ENCODE results near the gene ARHGAP29. TPM values are rescaled to one million over a fixed set of nuclear protein-coding genes. Genes with fewer than 3 reads are reported as not detected.

Gene ARHGAP29
- total RNA-seq, 1 donor from 2014 or later = 221 TPM

DNA sequence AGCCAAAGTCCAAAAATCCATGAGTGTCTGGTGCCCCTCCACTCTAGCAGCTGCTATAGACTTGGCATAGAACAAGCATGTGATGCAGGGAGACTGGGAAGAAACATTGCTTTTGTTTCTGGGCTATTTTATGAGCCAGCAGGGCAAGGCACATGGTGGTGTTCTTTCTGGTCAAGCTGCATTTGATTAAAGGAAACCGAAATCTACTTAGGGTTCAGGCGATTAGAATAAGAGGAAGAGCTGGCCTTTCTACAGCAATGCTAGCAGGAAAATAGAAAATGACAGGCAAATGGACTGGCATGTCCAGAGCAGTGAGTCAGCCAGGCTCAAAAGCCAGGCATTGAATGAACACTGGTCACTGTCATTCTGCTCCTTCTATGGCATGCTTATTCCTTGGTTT lies 28.5 kb upstream of the ARHGAP29 start:
- no peak for DNase-seq (ENCODE audit: extremely low read depth, low read depth, low spot score)

DNA sequence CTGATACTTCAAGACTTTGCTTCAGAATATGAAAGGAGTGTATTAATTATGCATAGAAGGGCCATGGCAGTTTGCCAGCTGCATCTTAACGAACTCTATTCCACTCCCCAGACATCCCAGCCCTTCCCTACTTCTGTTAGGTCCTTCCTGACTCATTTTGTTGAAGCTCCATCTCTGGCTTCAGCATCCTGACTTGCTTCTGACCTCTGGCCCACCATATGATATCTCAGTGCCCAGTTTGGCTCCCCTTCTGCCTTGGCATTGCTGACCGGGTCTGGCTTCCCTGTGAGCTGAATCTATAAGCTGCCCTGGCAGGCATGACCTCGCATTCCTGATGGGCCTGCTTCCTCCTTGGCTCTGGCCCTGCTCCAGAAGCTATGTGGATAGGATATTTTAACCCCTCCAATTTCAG lies 27.6 kb upstream of the ARHGAP29 start:
- no peak for DNase-seq (ENCODE audit: extremely low read depth, low read depth, low spot score)

DNA sequence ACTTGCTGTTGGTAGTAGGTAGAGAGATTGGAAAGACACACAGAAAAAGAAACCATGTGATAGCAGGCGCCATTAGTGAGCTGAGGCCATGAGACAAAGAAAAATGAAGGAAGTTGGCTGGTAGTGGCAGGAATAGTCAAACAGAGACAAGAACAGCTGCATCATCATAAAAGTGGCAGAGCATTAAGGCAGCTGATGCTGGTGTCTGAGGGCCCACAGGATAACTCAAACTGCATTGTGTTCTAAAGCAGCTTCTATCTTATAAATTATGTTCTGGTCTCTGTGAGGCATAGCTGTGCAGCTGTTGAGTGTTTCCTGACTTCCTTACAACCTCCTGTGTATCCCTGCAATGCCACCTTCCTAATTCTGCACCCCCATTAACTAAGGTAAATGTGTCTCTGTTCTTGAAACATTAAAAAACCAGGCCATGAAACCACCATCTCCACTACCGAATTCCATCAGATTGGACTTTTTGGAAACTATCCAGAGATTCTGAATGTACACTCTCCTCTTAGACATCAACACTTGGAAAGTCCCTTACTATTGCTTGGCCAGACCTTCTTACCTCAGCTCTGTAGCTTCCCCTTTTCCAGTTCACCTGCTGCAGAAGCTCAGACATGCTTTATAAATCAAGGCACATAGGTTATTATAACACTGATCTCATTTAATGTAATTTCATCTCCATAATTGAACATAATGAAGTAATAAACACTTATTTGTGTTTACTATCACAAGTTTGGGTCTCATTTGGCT lies 23.4 kb upstream of the ARHGAP29 start:
- DNase-seq (ENCODE audit: extremely low read depth, low read depth, low spot score) = no peak

DNA sequence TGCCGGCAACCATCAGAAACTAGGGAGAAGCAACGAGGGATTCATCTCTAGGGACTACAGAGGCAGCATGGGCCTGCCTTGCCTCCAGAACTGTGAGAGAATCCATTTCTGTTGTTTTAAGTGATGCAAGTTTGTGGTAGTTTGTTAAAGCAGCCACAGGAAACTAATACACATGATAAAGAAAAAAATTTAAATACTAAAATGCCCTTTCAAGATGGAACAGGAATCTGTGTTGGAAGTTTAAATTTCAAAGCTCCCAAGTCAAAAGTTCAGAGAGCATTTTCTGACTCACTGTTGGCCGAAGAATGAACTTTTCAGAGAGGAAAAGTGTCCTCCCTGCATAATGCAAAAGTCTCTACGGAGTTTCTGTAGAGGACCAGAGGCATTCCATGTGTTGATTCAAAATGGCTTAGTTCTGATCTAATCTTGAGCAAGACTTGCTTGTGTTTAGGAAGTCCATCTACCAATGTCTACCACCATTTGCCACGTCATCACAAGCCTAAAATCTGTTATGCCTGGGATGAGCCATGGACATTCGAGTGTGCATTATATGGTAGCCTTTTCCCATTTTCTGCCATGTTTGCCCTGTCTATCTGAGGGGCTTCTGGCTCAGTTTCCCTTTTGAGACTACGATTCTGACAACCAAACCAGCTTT lies 22.4 kb upstream of the ARHGAP29 start:
- no peak for DNase-seq (ENCODE audit: extremely low read depth, low read depth, low spot score)

DNA sequence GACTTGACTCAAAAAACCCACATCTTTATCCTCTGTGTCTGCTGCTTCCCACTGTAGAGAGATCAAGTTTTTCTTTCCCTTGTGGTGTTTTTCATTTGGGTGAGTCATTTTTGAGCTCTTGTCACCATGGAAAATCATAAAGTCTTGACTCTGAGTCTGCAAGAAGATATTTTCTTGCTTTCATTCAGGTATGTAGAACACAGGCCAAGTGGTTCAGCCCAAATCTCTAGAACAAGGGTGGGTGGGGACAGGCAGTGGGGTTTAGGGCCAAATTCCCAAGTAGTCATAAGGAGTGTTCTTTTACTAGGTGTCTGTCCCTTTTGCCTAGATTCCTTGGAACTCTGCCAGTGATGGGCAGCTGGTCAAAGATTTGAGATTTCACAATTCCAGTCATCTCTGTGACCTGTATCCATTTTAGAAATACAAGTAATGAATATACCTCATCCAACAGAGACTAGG lies 21.5 kb upstream of the ARHGAP29 start:
- no peak for DNase-seq (ENCODE audit: extremely low read depth, low read depth, low spot score)

DNA sequence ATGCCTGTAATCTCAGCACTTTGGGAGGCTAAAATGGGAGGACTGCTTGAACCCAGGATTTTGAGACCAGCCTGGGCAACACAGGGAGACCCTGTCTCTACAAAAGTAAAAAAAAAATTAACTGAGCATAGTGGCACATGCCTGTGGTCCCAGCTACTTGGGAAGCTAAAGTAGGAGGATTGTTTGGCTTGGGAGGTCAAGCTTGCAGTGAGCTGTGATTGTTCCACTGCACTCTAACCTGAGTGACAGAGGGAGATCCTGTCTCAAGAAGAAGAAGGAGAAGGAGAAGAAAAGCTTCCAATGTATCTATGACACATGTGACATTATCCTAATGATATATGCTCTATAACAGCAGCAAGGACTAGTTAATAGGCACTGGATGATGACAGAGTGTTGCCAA lies 20.1 kb upstream of the ARHGAP29 start:
- DNase-seq (ENCODE audit: extremely low read depth, low read depth, low spot score) = no peak

DNA sequence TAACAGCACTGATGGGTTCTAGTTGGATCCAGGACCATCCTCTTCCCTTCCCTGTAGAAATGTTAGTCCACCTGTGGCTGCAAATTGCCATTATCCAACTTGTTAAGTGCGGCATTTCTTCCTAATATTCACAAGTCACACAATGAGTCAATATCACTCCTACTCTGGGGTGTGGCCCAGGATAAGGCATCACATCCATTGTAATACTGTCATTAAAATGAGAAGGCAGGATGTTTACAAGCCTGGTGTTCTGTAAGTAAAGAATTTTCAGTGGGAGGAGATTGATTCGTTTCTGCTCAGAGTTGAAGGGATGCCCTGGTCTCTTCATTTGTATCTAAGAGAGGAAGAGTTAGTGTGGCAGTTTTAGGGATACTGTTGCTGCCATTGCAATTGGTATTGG lies 18.1 kb upstream of the ARHGAP29 start:
- no peak for DNase-seq (ENCODE audit: extremely low read depth, low read depth, low spot score)

DNA sequence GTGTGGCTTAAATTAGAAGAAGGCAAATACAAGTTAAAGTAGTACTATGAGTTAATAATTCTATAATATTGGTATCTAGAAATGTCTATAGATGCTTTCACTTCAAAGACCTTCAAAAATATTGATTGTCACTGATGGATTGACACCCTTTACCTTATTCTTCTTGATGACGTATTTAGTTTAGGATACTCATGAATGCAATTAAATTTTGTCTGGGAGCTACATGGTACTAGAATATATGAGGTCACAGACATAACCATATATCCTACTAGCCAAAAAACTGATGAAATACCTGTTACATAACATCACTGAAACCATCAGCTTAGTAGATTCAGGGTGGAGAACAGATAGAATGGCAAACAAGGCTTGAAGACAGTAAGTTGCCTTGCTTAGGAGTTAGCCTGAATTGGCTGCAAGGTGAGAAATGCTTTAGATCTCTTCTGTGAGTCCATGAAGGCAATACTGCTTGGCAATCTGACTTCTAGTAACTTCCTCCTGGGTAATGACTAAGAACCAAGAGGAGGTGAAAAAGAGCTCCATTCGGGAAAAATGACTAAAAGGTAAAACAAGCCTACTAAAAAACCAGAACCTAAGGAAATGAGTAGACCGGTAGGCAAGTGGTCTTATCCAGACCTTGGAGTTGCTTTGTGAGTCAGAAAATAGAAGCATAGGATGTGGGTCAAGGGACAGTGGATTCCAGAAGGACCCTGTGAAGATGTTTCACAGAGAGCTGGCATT lies 16.9 kb upstream of the ARHGAP29 start:
- no peak for DNase-seq (ENCODE audit: extremely low read depth, low read depth, low spot score)

DNA sequence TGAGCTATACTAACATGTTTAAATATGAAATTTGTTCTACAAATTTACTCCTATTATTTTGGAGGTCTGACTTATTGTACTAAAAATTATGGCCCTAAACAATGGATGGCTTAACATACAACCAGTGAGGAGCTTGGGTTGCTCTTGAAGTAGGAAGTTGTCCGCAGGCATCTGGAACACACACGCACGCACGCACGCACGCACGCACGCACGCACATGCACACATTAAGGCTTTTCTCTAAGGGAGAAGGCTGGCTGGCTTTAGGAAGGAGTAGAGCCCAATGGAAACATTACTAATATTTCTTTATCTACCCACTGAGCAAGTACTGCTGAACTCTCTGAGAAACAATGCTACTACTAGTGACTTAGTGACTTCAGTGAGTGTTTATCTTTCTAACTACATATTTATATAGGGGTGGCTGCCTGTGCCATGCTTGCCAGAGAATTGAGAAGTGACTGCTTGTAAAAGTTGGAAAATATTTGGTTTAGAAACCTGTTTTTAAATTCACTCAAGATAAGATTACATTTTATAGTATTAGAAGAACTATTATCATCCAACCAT lies 16.2 kb upstream of the ARHGAP29 start:
- DNase-seq (ENCODE audit: extremely low read depth, low read depth, low spot score) = no peak

DNA sequence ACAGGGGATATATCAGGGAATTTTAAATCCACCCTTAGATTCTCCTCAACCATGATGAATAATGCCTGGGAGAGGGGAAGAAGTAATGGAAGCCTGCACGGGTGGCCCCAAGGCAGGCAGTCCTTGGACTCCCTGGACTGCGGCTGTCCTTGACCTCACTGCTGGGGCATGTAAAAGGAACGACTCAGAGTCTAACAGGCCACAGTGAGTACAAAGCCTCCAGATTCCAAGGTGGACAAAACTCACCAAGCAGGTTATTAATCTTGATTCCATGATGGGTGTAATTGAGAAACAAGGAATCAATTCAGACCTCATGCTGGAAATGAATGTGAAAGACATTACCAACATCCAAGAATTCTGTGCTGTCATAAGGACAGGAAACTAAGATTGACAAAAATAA lies 13.0 kb upstream of the ARHGAP29 start:
- no peak for DNase-seq (ENCODE audit: extremely low read depth, low read depth, low spot score)

DNA sequence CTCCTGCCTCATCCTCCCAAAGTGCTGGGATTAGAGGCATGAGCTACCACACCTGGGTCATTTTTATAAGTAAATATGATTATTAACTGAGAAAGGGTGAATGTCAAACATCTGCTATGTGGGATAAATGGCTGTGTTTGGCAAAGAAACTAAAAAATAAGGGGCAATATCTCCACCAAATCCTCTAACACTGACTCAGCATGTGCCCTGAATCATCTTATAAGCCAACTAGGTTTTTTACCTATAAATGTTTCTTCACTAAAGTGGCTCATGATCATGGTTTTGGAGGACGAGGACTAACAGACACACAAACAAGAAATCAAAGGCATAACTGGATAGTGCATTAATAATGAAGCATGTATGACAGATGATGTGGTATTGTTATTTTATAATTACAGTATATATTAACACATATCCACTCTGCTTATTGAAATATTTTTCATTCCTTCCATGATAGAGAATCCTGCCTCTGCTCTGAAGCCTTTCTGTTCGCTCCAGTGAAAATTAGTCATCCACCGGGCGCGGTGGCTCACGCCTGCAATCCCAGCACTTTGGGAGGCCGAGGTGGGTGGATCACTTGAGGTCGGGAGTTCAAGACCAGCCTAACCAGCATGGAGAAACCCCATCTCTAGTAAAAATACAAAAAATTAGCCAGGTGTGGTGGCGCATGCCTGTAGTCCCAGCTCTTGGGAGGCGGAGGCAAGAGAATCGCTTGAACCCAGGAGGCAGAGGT lies 11.7 kb upstream of the ARHGAP29 start:
- DNase-seq (ENCODE audit: extremely low read depth, low read depth, low spot score) = no peak

DNA sequence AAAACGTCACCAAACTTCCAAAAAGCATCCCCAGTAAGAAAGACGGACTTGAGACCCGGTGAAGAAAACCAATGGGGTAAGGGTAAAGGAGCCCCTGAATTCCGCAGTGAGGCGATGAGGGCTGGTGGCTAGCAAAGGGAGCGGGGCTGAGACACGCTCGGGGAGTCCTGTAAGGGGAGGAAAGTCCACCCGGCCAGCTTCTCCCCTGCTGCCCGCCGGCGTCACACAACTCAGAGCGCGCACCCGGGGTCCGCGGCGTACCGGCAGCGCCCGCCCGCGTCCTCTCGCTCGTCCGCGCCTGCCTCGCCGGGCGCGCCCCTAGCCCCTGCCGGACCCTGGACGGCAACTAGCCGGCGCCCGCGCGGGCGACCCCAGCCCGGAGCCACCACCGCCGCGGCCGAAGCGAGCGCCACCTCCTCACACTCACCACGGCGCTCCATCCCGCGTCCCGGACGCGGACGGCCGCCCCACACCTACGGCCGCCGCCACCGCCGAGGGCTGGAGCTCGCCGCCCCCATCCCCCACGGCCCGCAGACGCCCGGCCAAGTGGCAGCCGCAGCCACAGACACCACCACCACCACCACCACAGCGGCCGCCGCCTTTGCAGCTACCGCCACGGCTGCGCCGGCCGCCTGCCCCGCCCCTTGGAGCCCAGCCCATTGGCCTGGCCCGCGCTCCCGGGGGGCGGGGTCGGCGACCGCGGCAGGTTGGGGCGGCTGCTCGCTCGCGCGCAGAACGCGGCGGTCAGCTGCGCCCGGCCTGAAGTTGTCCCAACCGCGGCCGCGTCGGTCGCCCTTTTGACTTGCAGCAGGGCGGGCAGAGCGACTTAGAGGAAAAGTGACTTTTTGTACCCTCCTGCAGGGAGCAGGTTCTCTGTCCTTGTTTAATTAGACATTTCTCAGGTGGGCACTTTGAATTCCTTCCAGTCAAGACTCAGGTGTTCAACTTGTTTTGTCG lies 10.0 kb upstream of the ARHGAP29 start:
- DNase-seq (ENCODE audit: extremely low read depth, low read depth, low spot score) = no peak

DNA sequence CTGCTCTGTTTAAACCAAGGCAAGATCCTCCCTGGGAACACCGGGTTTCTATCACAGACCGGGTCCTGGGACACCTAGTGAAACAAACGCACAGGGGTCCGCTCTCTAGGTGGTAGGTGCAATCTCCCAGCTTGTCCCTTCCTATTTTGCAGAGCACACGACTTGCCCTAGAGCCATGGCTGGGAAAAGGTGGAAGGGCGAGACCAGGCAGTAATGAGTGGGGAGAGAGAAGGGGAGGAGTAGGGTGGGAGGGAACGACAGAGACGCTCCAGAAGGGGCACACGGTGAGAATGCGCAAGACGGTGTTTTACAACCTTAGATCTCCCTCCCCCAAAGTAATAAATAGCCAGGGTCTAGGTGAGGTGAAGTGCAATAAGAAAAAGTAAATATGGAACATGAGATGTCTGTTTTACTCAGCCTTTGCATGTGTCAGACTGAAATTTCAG lies 9.3 kb upstream of the ARHGAP29 start:
- no peak for DNase-seq (ENCODE audit: extremely low read depth, low read depth, low spot score)

DNA sequence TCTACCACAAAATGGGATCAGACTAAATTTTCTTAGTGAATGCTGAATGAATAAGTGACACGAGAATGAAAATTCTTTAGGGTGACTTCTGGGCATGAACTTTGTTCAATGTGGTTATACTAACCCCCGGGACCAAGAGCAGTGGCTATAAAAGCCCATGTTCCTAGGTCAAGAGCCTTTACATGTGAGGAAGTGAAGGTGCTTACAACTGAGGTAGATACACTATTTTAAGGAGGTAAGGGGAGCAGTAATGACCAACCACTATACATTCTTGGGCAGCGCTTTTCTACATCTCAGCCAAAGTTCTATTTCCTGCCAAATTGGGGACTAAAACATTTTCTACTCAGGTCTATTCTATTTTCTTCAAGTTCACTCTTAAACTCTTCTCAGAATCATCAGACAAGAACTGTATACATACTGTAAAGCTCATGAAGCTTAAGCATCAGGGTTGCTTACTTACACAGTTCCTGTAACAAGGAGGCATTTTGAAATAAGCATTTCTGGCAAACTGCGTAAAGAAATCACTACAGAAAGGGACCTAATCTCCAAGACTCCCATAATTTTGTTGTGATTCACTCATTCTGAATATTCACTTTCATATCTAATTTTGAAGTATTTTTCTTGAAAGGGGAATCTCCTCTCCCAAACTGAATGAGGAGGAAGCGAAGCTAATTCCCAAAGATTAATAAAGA lies 8.5 kb upstream of the ARHGAP29 start:
- DNase-seq (ENCODE audit: extremely low read depth, low read depth, low spot score) = no peak

DNA sequence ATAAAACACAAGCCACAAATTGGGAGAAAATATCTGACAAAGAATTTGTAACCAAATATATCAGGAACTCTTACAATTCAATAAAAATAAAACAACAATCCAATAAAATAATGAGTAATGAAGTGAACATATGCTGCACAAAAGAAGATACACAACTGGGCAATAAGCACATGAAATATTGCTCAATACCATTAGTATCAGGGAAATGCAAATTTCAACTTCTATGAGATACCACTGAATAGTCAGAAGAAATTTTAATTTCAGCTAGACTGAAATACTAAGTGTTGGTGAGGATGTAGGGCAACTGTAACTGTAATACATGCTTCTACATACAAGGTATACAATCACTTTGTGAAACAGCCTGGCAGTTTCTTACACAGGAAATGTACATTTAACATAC lies 7.4 kb upstream of the ARHGAP29 start:
- DNase-seq (ENCODE audit: extremely low read depth, low read depth, low spot score) = no peak

DNA sequence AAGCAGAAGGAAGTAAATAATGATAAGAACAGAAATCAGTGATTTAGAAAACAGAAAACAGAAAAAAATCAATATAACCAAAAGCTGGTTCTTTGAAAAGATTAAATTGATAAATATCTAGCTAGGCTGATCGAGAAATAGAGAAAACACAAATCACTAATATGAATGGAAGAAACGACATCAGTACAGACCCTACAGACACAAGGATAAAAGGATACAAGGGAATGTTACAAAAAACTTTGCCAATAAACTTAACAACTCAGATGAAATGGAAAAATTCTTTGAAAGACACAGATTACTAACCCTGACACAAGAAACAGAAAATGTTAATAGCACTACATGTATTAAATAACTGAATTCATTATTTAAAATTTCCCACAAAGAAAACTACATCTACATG lies 6.3 kb upstream of the ARHGAP29 start:
- DNase-seq (ENCODE audit: extremely low read depth, low read depth, low spot score) = no peak

DNA sequence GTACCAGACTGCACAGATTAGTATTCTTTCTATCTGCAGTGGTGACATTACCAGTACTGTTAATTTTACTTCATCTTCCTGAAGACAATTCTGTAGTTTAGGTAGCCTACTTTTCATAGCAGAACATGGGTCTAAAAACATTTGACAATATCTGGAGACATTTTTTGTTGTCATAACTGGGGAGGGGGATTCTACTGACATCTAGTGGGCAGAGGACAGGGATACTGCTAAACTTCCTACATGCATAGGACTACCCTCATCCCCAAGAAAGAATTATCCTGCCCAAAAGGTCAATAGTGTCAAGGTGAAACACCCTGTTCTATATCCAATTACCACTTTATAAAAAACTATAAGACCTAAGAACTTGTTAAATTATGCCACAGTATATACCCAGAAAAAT lies 3.4 kb upstream of the ARHGAP29 start:
- no peak for DNase-seq (ENCODE audit: extremely low read depth, low read depth, low spot score)

DNA sequence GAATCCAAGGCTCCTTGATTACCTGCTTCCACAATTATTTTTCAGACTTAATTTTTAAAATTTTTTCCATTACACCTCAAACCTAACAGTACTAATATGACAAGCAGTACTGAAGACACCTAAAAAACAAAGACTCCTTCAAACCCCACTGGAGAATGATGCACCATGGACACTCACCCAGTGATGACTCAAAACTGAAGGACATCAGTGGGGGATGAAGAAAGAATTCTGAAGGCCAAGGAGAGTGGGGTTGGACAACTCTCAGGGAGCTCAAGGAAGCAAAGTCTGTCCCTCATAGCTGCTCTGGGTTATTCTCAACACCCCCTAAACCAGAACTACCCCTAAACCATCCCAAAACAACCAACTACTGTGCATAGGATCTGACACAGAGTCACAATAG lies 2.4 kb upstream of the ARHGAP29 start:
- no peak for DNase-seq (ENCODE audit: extremely low read depth, low read depth, low spot score)

DNA sequence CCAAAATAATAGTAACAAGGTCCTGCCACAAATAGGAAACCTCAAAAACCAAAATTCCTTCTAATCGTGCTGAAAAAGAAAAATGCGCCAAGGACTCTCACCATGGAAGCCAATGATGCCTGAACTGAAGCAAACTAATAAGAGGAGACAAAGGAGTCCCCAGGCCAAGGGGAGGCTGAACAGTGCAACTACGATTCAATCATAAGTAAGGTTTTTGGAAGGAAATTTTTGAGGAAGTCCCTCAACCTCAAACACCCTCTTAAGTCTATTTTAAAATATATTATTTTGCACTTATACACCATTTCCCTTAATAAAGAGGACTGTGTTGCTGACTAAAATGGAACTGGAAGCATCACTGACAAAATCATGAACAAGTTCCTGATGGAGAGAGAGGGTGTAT lies 1.7 kb upstream of the ARHGAP29 start:
- DNase-seq (ENCODE audit: extremely low read depth, low read depth, low spot score) = no peak
